ENCODE data around the gene MEGF11. TPM values are rescaled to one million over a fixed set of nuclear protein-coding genes. Genes with fewer than 3 reads are reported as not detected.

The MEGF11 gene
- total RNA-seq, 4 donors from 2014 or later = 0.97 to 10.6 (median 4.0) TPM

GRCh38 chr15:65885668-65886218 is 367.8 kb downstream of the MEGF11 start:
- H3K4me3 ChIP-seq (ENCODE audit: low read depth, poor library complexity, severe bottlenecking) = no peak overlapping the region
- intact Hi-C loops (cut with DNase I; ENCODE audit: low total_unique reads) = no loop called here
- no peak for TF ChIP-seq CTCF (IDR thresholded peaks at IDR 0.05)
- 73 to 77% methylated on average over 4 of the region's 4 CpGs for WGBS, 2 donors
- no peak for DNase-seq (ENCODE audit: low spot score in 2 of 2)

- TF ChIP-seq CTCF (IDR thresholded peaks at IDR 0.05) (no peak), POLR2A (IDR thresholded peaks at IDR 0.05) (no peak)
- H3K4me3 ChIP-seq (ENCODE audit: low read depth, poor library complexity, severe bottlenecking) = no peak overlapping the region
- intact Hi-C loops (cut with DNase I; ENCODE audit: low total_unique reads) = no loop called here
- DNase-seq (ENCODE audit: low spot score in 2 of 2) = no peak
Measured at GRCh38 chr15:65884511-65884910, 369.0 kb downstream of the MEGF11 start.

- H3K4me3 ChIP-seq (ENCODE audit: low read depth, poor library complexity, severe bottlenecking) = no peak overlapping the region
- TF ChIP-seq CTCF (IDR thresholded peaks at IDR 0.05) = no peak
- no peak for TF ChIP-seq POLR2A (IDR thresholded peaks at IDR 0.05)
- DNase-seq (ENCODE audit: low spot score in 2 of 2) = no peak
- intact Hi-C loops (cut with DNase I; ENCODE audit: low total_unique reads) = no loop called here
- WGBS, 2 donors = 92 to 95% methylated on average over 6 of the region's 6 CpGs
Measured at GRCh38 chr15:65883571-65883970, 370.0 kb downstream of the MEGF11 start.

- TF ChIP-seq CTCF (IDR thresholded peaks at IDR 0.05) = no peak
- TF ChIP-seq POLR2A (IDR thresholded peaks at IDR 0.05) = no peak
- no peak for DNase-seq (ENCODE audit: low spot score in 2 of 2)
- intact Hi-C loops (cut with DNase I; ENCODE audit: low total_unique reads) = no loop called here
- no peak overlapping the region for H3K4me3 ChIP-seq (ENCODE audit: low read depth, poor library complexity, severe bottlenecking)
- WGBS, 2 donors = 84 to 87% methylated on average over 3 of the region's 3 CpGs
Measured at GRCh38 chr15:65881766-65882434, 371.6 kb downstream of the MEGF11 start.

- no peak for DNase-seq (ENCODE audit: low spot score in 2 of 2)
- TF ChIP-seq POLR2A (IDR thresholded peaks at IDR 0.05) (no peak), CTCF (IDR thresholded peaks at IDR 0.05) (no peak)
- intact Hi-C loops (cut with DNase I; ENCODE audit: low total_unique reads) = no loop called here
- WGBS, 2 donors = 80 to 93% methylated on average over 3 of the region's 3 CpGs
- H3K4me3 ChIP-seq (ENCODE audit: low read depth, poor library complexity, severe bottlenecking) = no peak overlapping the region
Measured at GRCh38 chr15:65877749-65878148, 375.8 kb downstream of the MEGF11 start.

- no peak for DNase-seq (ENCODE audit: low spot score in 2 of 2)
- intact Hi-C loops (cut with DNase I; ENCODE audit: low total_unique reads) = no loop called here
- TF ChIP-seq POLR2A (IDR thresholded peaks at IDR 0.05) (no peak), CTCF (IDR thresholded peaks at IDR 0.05) (no peak)
- 88 to 100% methylated on average over 1 of the region's 1 CpG for WGBS, 2 donors
- H3K4me3 ChIP-seq (ENCODE audit: low read depth, poor library complexity, severe bottlenecking) = no peak overlapping the region
Measured at GRCh38 chr15:65875458-65875857, 378.1 kb downstream of the MEGF11 start.
